Muscle of leg (tissue), 11 donors: ENCODE measurements around the gene NEK5. TPM values are rescaled to one million over a fixed set of nuclear protein-coding genes. Genes with fewer than 3 reads are reported as not detected.
A peak's percentile ranks its signal among the peaks of the same experiment; 100 is the strongest.

Experiments
- DNase-seq: peaks from one replicate; pipeline ENCODE4 v3.0.0; 2013
- H3K27ac ChIP-seq: one replicate; pipeline ENCODE4 v1.5.1; 2013; ENCODE audit warnings: mild to moderate bottlenecking, low read length, control low read depth
- H3K27me3 ChIP-seq: one replicate; pipeline ENCODE4 v1.6.1; 2013; ENCODE audit warnings: low read length; ENCODE audit not compliant: control insufficient read depth, insufficient read depth
- H3K36me3 ChIP-seq: one replicate; pipeline ENCODE4 v1.6.1; 2013; ENCODE audit warnings: low read length; ENCODE audit not compliant: control insufficient read depth, insufficient read depth
- H3K4me1 ChIP-seq: one replicate; pipeline ENCODE4 v1.6.1; 2013; ENCODE audit warnings: low read length; ENCODE audit not compliant: control insufficient read depth, insufficient read depth
- H3K4me3 ChIP-seq: one replicate; pipeline ENCODE4 v1.5.1; 2013; ENCODE audit warnings: low read length, control low read depth
- H3K9me3 ChIP-seq: replicated peaks from 2 replicates; pipeline ENCODE4 v1.6.1; 2013; ENCODE audit warnings: low read depth, low read length; ENCODE audit not compliant: control insufficient read depth
- WGBS: methylation state at CpG from one replicate; pipeline ENCODE4 v1.1.5; 2013; ENCODE audit warnings: missing lambda C conversion rate; ENCODE audit not compliant: insufficient coverage; 5-methylcytosine and 5-hydroxymethylcytosine counted together
- polyA plus RNA-seq, 8 donors: library from polyadenylated mRNA; unstranded; fragments of 120-200 nt; gene quantifications; one replicate each; pipeline versions ENCODE4 v1.2.1 to v1.2.3, GENCODE V29; 2013; ENCODE audit warnings: inconsistent platforms in 1 of 8, low replicate concordance in 1 of 8; ENCODE audit not compliant: insufficient read length in 8 of 8, insufficient read depth in 1 of 8
- total RNA-seq: library from RNA; stranded (reverse); fragments of 120-200 nt; gene quantifications from one replicate; pipeline ENCODE4 v1.2.4, GENCODE V29; 2013

NEK5 gene
- total and polyA plus RNA-seq, 9 donors = 0.34 to 1.1 (median 0.69) TPM

DNA sequence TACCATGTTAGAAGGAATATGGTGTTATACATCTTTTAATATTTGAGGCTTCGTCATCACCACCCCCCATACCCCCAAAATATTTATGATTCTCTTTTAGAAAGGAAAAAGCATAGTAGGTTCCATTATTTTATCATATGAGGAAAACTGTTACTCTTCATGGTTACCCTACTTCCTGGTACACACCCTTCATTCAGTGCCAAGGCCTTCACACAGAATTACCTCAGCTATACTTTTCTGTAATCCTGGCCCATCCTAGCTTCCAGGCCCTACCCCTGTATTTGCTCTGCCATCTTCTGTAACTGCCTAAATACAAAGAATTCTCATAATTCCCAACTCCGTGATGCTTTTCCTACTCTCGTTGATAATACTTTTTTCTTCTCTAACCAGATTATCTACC, 108.7 kb downstream of the NEK5 start:
- Histone ChIP-seq H3K4me3 (no peak overlapping the region), H3K4me1 (no peaks in the 10 kb centered on the region), H3K27ac (no peak overlapping the region), H3K27me3 (no peaks in the 10 kb centered on the region), H3K36me3 (peaks cover 56% of the 10 kb centered on the region), H3K9me3 (peaks cover 2% of the 10 kb centered on the region)
- WGBS = 100% methylated on average over 2 of the region's 3 CpGs
- DNase-seq = no peak

GRCh38 chr13:52016296-52016695, 112.6 kb downstream of the NEK5 start:
- H3K27ac ChIP-seq = no peak overlapping the region
- no peak overlapping the region for H3K4me3 ChIP-seq
- 94% methylated on average over 3 of the region's 3 CpGs for WGBS
- peaks cover 2% of the 10 kb centered on the region for H3K27me3 ChIP-seq
- H3K4me1 ChIP-seq = no peaks in the 10 kb centered on the region
- no peaks in the 10 kb centered on the region for H3K9me3 ChIP-seq
- DNase-seq = no peak
- peaks cover 27% of the 10 kb centered on the region for H3K36me3 ChIP-seq

DNA sequence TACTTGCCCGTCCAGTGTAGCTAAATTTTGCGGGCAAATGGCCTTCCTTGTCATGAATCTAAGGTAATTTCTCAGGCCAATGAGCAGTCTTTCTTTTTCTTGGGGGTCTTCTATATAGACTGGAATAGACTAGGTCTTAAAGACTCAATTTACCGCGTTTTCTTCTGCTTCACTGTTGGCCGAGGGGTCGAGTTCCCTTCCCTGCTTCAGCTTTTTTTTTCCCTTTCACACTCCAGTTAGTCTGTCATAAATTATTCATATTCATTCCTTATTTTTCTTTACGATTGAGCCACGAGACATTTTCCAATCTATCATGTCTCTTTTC, 116.4 kb downstream of the NEK5 start:
- no peak for DNase-seq
- peaks cover 5% of the 10 kb centered on the region for H3K4me1 ChIP-seq
- 0% methylated on average over 6 of the region's 8 CpGs for WGBS
- peak overlapping the region; percentile 90 for H3K27ac ChIP-seq
- H3K9me3 ChIP-seq = no peaks in the 10 kb centered on the region
- H3K4me3 ChIP-seq = peak overlapping the region; percentile 97
- H3K27me3 ChIP-seq = peaks cover 8% of the 10 kb centered on the region
- H3K36me3 ChIP-seq = peaks cover 6% of the 10 kb centered on the region

DNA sequence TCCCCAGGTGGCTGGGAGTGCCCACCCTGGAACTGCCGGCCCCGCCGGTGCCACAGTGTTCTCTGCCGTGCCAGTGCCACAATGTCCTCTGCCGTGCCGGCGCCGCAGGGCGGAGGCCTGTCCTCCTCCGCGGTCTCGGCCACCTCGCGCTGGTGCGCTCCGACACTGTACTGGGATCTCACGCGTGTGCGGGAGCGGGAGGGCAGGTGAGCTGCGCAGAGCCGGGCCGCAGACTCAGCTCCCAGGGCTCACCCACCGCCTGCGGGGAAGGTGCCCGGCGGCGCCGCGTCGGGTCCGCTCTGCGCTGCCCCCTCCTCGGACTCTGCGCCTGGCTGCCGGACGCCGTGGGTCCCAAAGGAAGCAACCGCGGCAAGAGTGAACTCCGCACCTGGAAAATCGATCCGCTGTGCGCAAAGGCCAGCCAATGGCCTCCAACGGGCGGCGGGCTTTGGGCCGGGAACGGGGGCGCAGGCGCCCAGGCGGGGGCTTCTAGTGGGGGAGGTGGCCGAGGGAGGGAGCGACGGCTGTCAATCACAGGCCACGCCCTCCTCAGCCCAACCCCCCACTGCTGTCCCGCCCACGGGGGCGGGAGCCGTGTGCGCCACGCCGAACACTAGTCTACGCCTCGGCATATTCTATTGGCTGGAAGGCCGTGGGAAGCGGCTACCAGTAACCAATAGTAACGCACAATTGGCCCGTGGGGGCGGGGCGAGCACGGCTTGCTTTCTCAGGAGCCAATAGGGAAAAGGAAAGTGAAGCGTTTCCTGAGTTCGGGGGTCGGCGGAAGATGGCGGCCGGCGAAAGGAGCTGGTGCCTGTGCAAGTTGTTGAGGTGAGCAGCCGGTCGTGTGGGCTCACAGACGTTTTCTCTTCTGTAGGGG, 117.0 kb downstream of the NEK5 start, which contains the start of gene ALG11:
TSS of gene ALG11 (plus strand) at position 767 of the 880 bp plus-strand sequence. CDS start at position 788, 21 bp downstream.
- peak; percentile 99 for DNase-seq
- Histone ChIP-seq H3K4me1 (peaks cover 5% of the 10 kb centered on the region), H3K27me3 (peaks cover 8% of the 10 kb centered on the region), H3K9me3 (no peaks in the 10 kb centered on the region), H3K27ac (peak within 1 kb of the TSS; percentile 90), H3K36me3 (peaks cover 4% of the 10 kb centered on the region), H3K4me3 (peak within 1 kb of the TSS; percentile 97)
- WGBS = under 1% methylated on average over 72 of the region's 82 CpGs

- Histone ChIP-seq H3K4me3 (peak within 1 kb of the TSS; percentile 97), H3K36me3 (no peaks in the 10 kb centered on the region), H3K27me3 (peaks cover 8% of the 10 kb centered on the region), H3K4me1 (peaks cover 5% of the 10 kb centered on the region), H3K9me3 (no peaks in the 10 kb centered on the region), H3K27ac (peak within 1 kb of the TSS; percentile 90)
- under 1% methylated on average over 42 of the region's 46 CpGs for WGBS
- no peak for DNase-seq
Measured at GRCh38 chr13:52010890-52011631, 117.8 kb downstream of the NEK5 start, which contains the start of gene ATP7B. TSS of gene ATP7B (minus strand) at chr13:52011450. CDS start at chr13:52011337, 113 bp downstream.

GRCh38 chr13:52009946-52010345, 118.9 kb downstream of the NEK5 start:
- DNase-seq = no peak
- 61% methylated on average over 4 of the region's 6 CpGs for WGBS
- H3K4me1 ChIP-seq = peaks cover 5% of the 10 kb centered on the region
- H3K4me3 ChIP-seq = no peak overlapping the region
- no peaks in the 10 kb centered on the region for H3K36me3 ChIP-seq
- H3K27ac ChIP-seq = no peak overlapping the region
- peaks cover 8% of the 10 kb centered on the region for H3K27me3 ChIP-seq
- no peaks in the 10 kb centered on the region for H3K9me3 ChIP-seq

DNA sequence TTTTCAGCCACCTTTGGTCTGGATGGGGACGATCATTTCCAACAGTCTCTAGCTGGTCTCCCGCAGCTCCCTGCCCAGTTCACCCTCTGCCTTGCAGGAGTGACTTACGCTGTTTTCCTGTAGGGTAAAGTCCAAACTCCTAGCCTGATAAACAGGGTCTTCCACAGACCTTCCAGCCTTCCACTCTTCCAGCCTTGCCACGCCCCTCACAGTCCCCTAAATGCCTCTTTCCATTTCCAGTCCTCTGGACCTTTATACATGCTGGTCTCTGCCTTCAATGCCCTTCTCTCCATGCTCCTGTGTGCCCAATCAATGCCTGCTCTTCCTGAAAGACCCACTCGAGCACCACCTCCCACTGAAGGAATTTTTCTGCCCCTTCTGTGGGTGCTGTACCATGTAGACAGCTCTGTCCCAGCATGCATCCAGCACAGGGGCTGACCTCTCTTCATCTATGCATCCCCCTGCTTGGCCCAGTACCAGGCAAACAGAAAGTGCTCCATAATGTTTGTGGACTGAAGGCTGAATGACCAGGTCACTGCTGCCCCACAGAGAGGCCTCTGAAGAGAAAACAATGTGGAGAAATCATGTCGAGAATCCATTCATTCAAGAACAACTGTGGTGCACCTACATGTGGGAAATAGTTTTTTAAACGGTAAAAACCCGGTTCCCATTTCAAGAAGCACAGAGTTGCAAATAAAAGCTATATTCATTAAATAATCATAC, 122.2 kb downstream of the NEK5 start:
- peaks cover 8% of the 10 kb centered on the region for H3K27me3 ChIP-seq
- DNase-seq = no peak
- WGBS = 87% methylated on average over 4 of the region's 8 CpGs
- no peaks in the 10 kb centered on the region for H3K9me3 ChIP-seq
- H3K36me3 ChIP-seq = no peaks in the 10 kb centered on the region
- H3K4me1 ChIP-seq = peaks cover 5% of the 10 kb centered on the region
- H3K27ac ChIP-seq = no peak overlapping the region
- no peak overlapping the region for H3K4me3 ChIP-seq

DNA sequence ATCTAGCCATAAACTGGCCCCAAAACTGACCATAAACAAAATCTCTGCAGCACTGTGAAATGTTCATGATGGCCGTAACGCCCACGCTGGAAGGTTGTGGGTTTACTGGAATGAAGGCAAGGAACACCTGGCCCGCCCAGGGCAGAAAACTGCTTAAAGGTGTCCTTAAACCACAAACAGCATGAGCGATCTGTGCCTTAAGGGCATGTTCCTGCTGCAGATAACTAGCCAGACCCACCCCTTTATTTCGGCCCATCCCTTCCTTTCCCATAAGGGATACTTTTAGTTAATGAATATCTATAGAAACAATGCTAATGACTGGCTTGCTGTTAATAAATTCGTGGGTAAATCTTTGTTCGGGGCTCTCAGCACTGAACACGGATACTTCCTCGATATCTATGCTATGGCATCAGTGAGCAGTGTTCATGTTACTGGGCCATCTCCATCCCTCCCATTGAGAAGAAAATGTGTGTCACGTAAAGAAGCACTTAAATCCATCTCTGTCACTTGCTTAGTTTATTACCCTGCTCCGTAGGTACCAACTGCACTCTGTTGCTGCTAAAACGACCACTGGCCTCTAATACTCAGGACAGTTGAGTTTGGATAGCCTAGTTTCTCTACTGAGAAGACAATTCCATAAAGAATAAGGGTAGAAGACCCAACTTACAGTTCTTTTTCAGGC, 122.9 kb downstream of the NEK5 start:
- 84% methylated on average over 4 of the region's 13 CpGs for WGBS
- H3K9me3 ChIP-seq = no peaks in the 10 kb centered on the region
- peaks cover 3% of the 10 kb centered on the region for H3K4me1 ChIP-seq
- H3K36me3 ChIP-seq = no peaks in the 10 kb centered on the region
- H3K27me3 ChIP-seq = peaks cover 2% of the 10 kb centered on the region
- H3K27ac ChIP-seq = no peak overlapping the region
- H3K4me3 ChIP-seq = no peak overlapping the region
- DNase-seq = no peak

DNA sequence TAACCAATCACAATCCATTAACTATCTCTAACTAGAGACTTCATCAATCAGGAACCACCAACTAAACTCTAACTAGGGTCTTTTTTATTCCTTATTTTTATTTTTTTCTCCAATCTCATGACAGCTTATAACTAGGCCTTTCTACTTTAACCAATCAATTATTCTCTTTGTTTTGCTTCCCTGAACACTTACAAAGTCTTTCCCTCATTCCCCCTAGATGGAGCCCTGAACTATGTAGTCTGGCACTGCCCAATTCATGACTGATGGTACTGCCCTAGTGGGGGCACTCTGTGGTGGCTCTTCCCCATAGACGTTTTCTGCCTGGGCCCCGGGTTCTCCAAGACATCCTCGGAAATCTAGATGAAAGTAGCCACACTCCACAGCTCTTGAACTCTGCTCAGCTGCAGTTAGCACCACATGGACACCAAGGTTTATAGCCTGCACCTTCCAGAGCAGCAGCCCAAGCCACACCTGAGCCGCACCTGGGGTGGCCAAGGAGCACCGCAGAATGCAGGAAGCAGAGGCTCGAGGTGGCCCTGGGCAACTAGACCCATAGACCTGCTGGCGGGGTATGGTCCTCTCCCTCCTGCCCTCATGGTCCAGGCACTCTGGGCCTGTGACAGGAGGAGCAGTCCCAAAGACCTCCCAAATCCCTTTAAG, 124.2 kb downstream of the NEK5 start:
- WGBS = 83% methylated on average over 7 of the region's 7 CpGs
- Histone ChIP-seq H3K4me3 (no peak overlapping the region), H3K27me3 (no peaks in the 10 kb centered on the region), H3K9me3 (no peaks in the 10 kb centered on the region), H3K4me1 (peaks cover 3% of the 10 kb centered on the region), H3K27ac (no peak overlapping the region), H3K36me3 (no peaks in the 10 kb centered on the region)
- no peak for DNase-seq
